Lower lobe of right lung (tissue), 2 donors: ENCODE data around the gene ENTPD6. TPM values are rescaled to one million over a fixed set of nuclear protein-coding genes. Genes with fewer than 3 reads are reported as not detected.

Source experiments
- ATAC-seq, 2 donors: fragments of 200-7000 bp; cut with Tn5 transposase; one replicate each; pipeline ENCODE4 v1.9.1; 2020 to 2022; ENCODE audit warnings: mild to moderate bottlenecking in 2 of 2, moderate library complexity in 2 of 2
- DNase-seq: peaks from one replicate; pipeline ENCODE4 v3.0.0-alpha.2; 2020
- H3K27ac ChIP-seq: fragments of 200-600 bp; one replicate; pipeline ENCODE4 v1.8.0; 2022
- H3K27me3 ChIP-seq: fragments of 200-600 bp; one replicate; pipeline ENCODE4 v1.8.0; 2022; ENCODE audit warnings: low read depth
- H3K36me3 ChIP-seq: fragments of 200-600 bp; one replicate; pipeline ENCODE4 v1.8.0; 2022; ENCODE audit warnings: mild to moderate bottlenecking
- H3K4me1 ChIP-seq: fragments of 200-600 bp; one replicate; pipeline ENCODE4 v1.8.0; 2022
- H3K4me3 ChIP-seq: fragments of 200-600 bp; one replicate; pipeline ENCODE4 v1.8.0; 2022; ENCODE audit warnings: mild to moderate bottlenecking
- H3K9me3 ChIP-seq: fragments of 200-600 bp; one replicate; pipeline ENCODE4 v1.8.0; 2022
- CTCF ChIP-seq: fragments of 200-600 bp; IDR thresholded peaks from one replicate; pipeline ENCODE4 v1.8.0; 2022; ENCODE audit warnings: antibody characterized with exemption, mild to moderate bottlenecking
- intact Hi-C: fragments of 100-400 bp; cut with DNase I; formaldehyde crosslinking; loops from one replicate; pipeline ENCODE4 v1.11.0; 2022
- total RNA-seq: library from RNA; stranded (reverse); fragmentation: NEBNext Ultra II Directional; extraction: Animal tissue kit (Norgen Biotek cat#: 25700); gene quantifications from one replicate; pipeline ENCODE4 v1.2.1, GENCODE V29; 2021
- donor health status: DM: no; HTN: yes; CAD: no; lungs with severe emphysema.

The ENTPD6 gene
- total RNA-seq, 1 donor from 2014 or later, result 64.5 TPM

- Histone ChIP-seq H3K27ac (no peak overlapping the region), H3K4me3 (no peak overlapping the region), H3K36me3 (peaks cover 14% of the 10 kb centered on the region), H3K9me3 (no peaks in the 10 kb centered on the region), H3K4me1 (peaks cover 8% of the 10 kb centered on the region), H3K27me3 (no peaks in the 10 kb centered on the region)
- TF ChIP-seq CTCF, result no peak
- no peak for DNase-seq
- intact Hi-C loops, result no loop called here
- ATAC-seq, result no peak
Observed at GRCh38 chr20:25206063-25206403, 10.5 kb downstream of the ENTPD6 start.

GRCh38 chr20:25206548-25206947 is 11.0 kb downstream of the ENTPD6 start:
- ATAC-seq (no peak), DNase-seq (no peak)
- H3K27me3 ChIP-seq, result no peaks in the 10 kb centered on the region
- TF ChIP-seq CTCF, result no peak
- no peaks in the 10 kb centered on the region for H3K9me3 ChIP-seq
- peaks cover 8% of the 10 kb centered on the region for H3K4me1 ChIP-seq
- intact Hi-C loops, result no loop called here
- H3K36me3 ChIP-seq, result peaks cover 20% of the 10 kb centered on the region
- no peak overlapping the region for H3K4me3 ChIP-seq
- H3K27ac ChIP-seq, result no peak overlapping the region

GRCh38 chr20:25207149-25207959 is 11.8 kb downstream of the ENTPD6 start:
- peaks cover 28% of the 10 kb centered on the region for H3K36me3 ChIP-seq
- DNase-seq (no peak), ATAC-seq (no peak)
- intact Hi-C loops, result no loop called here
- H3K4me1 ChIP-seq, result peaks cover 8% of the 10 kb centered on the region
- no peaks in the 10 kb centered on the region for H3K9me3 ChIP-seq
- no peaks in the 10 kb centered on the region for H3K27me3 ChIP-seq
- no peak for TF ChIP-seq CTCF
- H3K4me3 ChIP-seq, result no peak overlapping the region
- no peak overlapping the region for H3K27ac ChIP-seq

GRCh38 chr20:25207960-25208534 is 12.5 kb downstream of the ENTPD6 start:
- intact Hi-C loops, result no loop called here
- Histone ChIP-seq H3K4me1 (peaks cover 8% of the 10 kb centered on the region), H3K4me3 (no peak overlapping the region), H3K36me3 (peaks cover 33% of the 10 kb centered on the region), H3K27me3 (no peaks in the 10 kb centered on the region), H3K27ac (no peak overlapping the region), H3K9me3 (no peaks in the 10 kb centered on the region)
- DNase-seq (no peak), ATAC-seq (no peak)
- no peak for TF ChIP-seq CTCF

GRCh38 chr20:25209400-25209799 is 13.9 kb downstream of the ENTPD6 start:
- TF ChIP-seq CTCF, result no peak
- intact Hi-C loops, result no loop called here
- ATAC-seq (no peak), DNase-seq (no peak)
- no peak overlapping the region for H3K27ac ChIP-seq
- no peaks in the 10 kb centered on the region for H3K4me1 ChIP-seq
- peaks cover 46% of the 10 kb centered on the region for H3K36me3 ChIP-seq
- no peaks in the 10 kb centered on the region for H3K9me3 ChIP-seq
- H3K27me3 ChIP-seq, result no peaks in the 10 kb centered on the region
- no peak overlapping the region for H3K4me3 ChIP-seq
